Tibial nerve (tissue), 4 donors: ENCODE results near the gene CNIH4. TPM values are rescaled to one million over a fixed set of nuclear protein-coding genes. Genes with fewer than 3 reads are reported as not detected.

ENCODE experiments used
- DNase-seq, 2 donors: peaks; one replicate each; pipeline ENCODE4 v3.0.0-alpha.2; 2019; ENCODE audit warnings: low spot score in 2 of 2
- H3K27ac ChIP-seq, 4 donors: fragments of 200-600 bp; sonication (generic) in 3 of 4; one replicate each; pipeline ENCODE4 v1.5.1; 2017 to 2019; ENCODE audit warnings: mild to moderate bottlenecking in 1 of 4
- H3K27me3 ChIP-seq, 2 donors: fragments of 200-600 bp; sonication (generic) in 1 of 2; one replicate each; pipeline versions ENCODE4 v1.5.1 to v1.6.0; 2017 to 2019
- H3K36me3 ChIP-seq, 3 donors: fragments of 200-600 bp; sonication (generic); one replicate each; pipeline ENCODE4 v1.5.1; 2018 to 2019
- H3K4me1 ChIP-seq, 4 donors: fragments of 200-600 bp; sonication (generic) in 3 of 4; one replicate each; pipeline ENCODE4 v1.5.1; 2017 to 2019
- H3K4me3 ChIP-seq, 4 donors: fragments of 200-600 bp; sonication (generic) in 3 of 4; one replicate each; pipeline ENCODE4 v1.5.1; 2017 to 2019; ENCODE audit warnings: mild to moderate bottlenecking in 1 of 4, moderate library complexity in 1 of 4
- H3K9me3 ChIP-seq, 4 donors: fragments of 200-600 bp; sonication (generic) in 3 of 4; one replicate each; pipeline ENCODE4 v1.5.1; 2017 to 2019
- CTCF ChIP-seq, 5 experiments: fragments of 200-600 bp in 3 of 5; fragments of 450-650 bp in 2 of 5; sonication (generic) in 3 of 5; IDR thresholded peaks; one replicate each; pipeline ENCODE4 v1.5.1; 2016 to 2019; ENCODE audit warnings: antibody characterized with exemption in 5 of 5, mild to moderate bottlenecking in 3 of 5, moderate library complexity in 2 of 5
- EP300 ChIP-seq, 2 donors: sonication (generic); formaldehyde crosslinking; IDR thresholded peaks; one replicate each; pipeline ENCODE4 v1.6.1; 2017; ENCODE audit warnings: antibody characterized with exemption in 2 of 2, mild to moderate bottlenecking in 1 of 2
- POLR2A ChIP-seq, 2 donors: fragments of 450-650 bp; IDR thresholded peaks; one replicate each; pipeline ENCODE4 v1.6.1; 2017; ENCODE audit warnings: antibody characterized with exemption in 2 of 2, mild to moderate bottlenecking in 2 of 2, moderate library complexity in 2 of 2
- WGBS, 2 donors: methylation state at CpG; one replicate each; pipeline ENCODE4 v1.1.5; 2018; 5-methylcytosine and 5-hydroxymethylcytosine counted together
- total RNA-seq, 4 donors: library from RNA; depleted of rRNA; stranded (reverse); fragments of >200 nt; gene quantifications; one replicate each; pipeline ENCODE4 v1.1.0, GENCODE V29; 2016

The CNIH4 gene
- total RNA-seq, 4 donors from 2014 or later = 20.8 to 65.1 (median 34.6) TPM

GRCh38 chr1:224353975-224354925 lies 2.4 kb upstream of the CNIH4 start:
- DNase-seq = no peak
- TF ChIP-seq EP300 (IDR thresholded peaks at IDR 0.05) (no peak), POLR2A (IDR thresholded peaks at IDR 0.05) (no peak), CTCF (IDR thresholded peaks at IDR 0.05) (no peak)
- WGBS, 2 donors = 71 to 78% methylated on average over 5 of the region's 5 CpGs
- Histone ChIP-seq H3K9me3 (no peaks in the 10 kb centered on the region), H3K27ac (no peak overlapping the region), H3K4me1 (peaks cover 0 to 18% (median 2%) of the 10 kb centered on the region in 4 donors), H3K4me3 (no peak overlapping the region), H3K36me3 (no peaks in the 10 kb centered on the region), H3K27me3 (no peaks in the 10 kb centered on the region)

- Histone ChIP-seq H3K27me3 (no peaks in the 10 kb centered on the region), H3K9me3 (no peaks in the 10 kb centered on the region), H3K36me3 (peaks cover 0 to 3% (median 0%) of the 10 kb centered on the region in 3 donors), H3K4me1 (peaks cover 0 to 38% (median 2%) of the 10 kb centered on the region in 4 donors), H3K4me3 (peak overlapping the region; percentile 55 to 93 (median 78)), H3K27ac (peak overlapping the region in 3 of 4 donors; percentile 91 to 95 (median 93))
- WGBS, 2 donors = 22 to 35% methylated on average over 9 of the region's 9 CpGs
- TF ChIP-seq POLR2A (IDR thresholded peaks at IDR 0.05) (no peak), EP300 (IDR thresholded peaks at IDR 0.05) (peak in 1 of 2 donors; percentile 43), CTCF (IDR thresholded peaks at IDR 0.05) (peak in 1 of 5 experiments; percentile 34)
- peak in 1 of 2 donors; percentile 50 for DNase-seq
Measured at GRCh38 chr1:224357626-224358124, 996 bp downstream of the CNIH4 start.

GRCh38 chr1:224358237-224358636 lies 1.6 kb downstream of the CNIH4 start:
- TF ChIP-seq EP300 (IDR thresholded peaks at IDR 0.05) = no peak
- TF ChIP-seq CTCF (IDR thresholded peaks at IDR 0.05) = no peak
- no peak for TF ChIP-seq POLR2A (IDR thresholded peaks at IDR 0.05)
- DNase-seq = no peak
- Histone ChIP-seq H3K27me3 (no peaks in the 10 kb centered on the region), H3K4me1 (peaks cover 0 to 38% (median 2%) of the 10 kb centered on the region in 4 donors), H3K27ac (peak overlapping the region in 2 of 4 donors; percentile 93 to 95), H3K36me3 (peaks cover 0 to 3% (median 0%) of the 10 kb centered on the region in 3 donors), H3K4me3 (peak overlapping the region in 1 of 4 donors; percentile 55), H3K9me3 (no peaks in the 10 kb centered on the region)
- 39 to 52% methylated on average over 4 of the region's 4 CpGs for WGBS, 2 donors

- no peak for TF ChIP-seq POLR2A (IDR thresholded peaks at IDR 0.05)
- TF ChIP-seq EP300 (IDR thresholded peaks at IDR 0.05) = no peak
- no peak for TF ChIP-seq CTCF (IDR thresholded peaks at IDR 0.05)
- Histone ChIP-seq H3K36me3 (peaks cover 0 to 3% (median 0%) of the 10 kb centered on the region in 3 donors), H3K27me3 (no peaks in the 10 kb centered on the region), H3K4me3 (no peak overlapping the region), H3K9me3 (no peaks in the 10 kb centered on the region), H3K27ac (no peak overlapping the region), H3K4me1 (peaks cover 0 to 38% (median 2%) of the 10 kb centered on the region in 4 donors)
- 79 to 82% methylated on average over 3 of the region's 3 CpGs for WGBS, 2 donors
- no peak for DNase-seq
Measured at GRCh38 chr1:224359207-224359606, 2.5 kb downstream of the CNIH4 start.

GRCh38 chr1:224368409-224368808 lies 11.7 kb downstream of the CNIH4 start:
- TF ChIP-seq EP300 (IDR thresholded peaks at IDR 0.05) (no peak), POLR2A (IDR thresholded peaks at IDR 0.05) (no peak), CTCF (IDR thresholded peaks at IDR 0.05) (no peak)
- Histone ChIP-seq H3K4me3 (no peak overlapping the region), H3K4me1 (no peaks in the 10 kb centered on the region), H3K27me3 (no peaks in the 10 kb centered on the region), H3K9me3 (no peaks in the 10 kb centered on the region), H3K27ac (no peak overlapping the region), H3K36me3 (peaks cover 5 to 78% (median 17%) of the 10 kb centered on the region in 3 donors)
- WGBS, 2 donors = 84 to 91% methylated on average over 5 of the region's 5 CpGs
- no peak for DNase-seq
